ENCODE measurements around the gene TXNDC5.

DNA sequence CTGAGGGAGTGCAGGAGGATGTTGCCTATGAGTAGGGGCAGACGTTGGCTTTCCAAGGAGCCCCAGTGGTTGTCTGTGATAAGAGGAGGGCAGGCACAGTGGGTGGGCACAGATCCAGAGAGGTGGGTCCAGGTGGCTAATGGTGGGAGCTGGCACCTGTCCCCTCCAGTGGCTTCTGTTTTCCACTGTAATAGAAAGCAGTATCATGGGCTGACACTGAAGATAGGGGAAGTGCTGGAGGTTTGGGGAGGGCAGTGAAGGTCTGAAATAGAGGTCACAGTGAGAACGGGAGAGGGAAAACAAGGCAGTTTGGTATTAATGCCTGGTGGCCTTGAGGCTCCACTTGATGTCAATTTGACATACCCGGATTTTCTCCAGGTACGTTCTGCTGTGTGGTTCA, 10.5 kb upstream of the TXNDC5 start:
- no peak for TF ChIP-seq EZH2 (IDR thresholded peaks at IDR 0.05; ENCODE audit: borderline replicate concordance, low read length)
- TF ChIP-seq, protein P1, sequence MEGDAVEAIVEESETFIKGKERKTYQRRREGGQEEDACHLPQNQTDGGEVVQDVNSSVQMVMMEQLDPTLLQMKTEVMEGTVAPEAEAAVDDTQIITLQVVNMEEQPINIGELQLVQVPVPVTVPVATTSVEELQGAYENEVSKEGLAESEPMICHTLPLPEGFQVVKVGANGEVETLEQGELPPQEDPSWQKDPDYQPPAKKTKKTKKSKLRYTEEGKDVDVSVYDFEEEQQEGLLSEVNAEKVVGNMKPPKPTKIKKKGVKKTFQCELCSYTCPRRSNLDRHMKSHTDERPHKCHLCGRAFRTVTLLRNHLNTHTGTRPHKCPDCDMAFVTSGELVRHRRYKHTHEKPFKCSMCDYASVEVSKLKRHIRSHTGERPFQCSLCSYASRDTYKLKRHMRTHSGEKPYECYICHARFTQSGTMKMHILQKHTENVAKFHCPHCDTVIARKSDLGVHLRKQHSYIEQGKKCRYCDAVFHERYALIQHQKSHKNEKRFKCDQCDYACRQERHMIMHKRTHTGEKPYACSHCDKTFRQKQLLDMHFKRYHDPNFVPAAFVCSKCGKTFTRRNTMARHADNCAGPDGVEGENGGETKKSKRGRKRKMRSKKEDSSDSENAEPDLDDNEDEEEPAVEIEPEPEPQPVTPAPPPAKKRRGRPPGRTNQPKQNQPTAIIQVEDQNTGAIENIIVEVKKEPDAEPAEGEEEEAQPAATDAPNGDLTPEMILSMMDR (IDR thresholded peaks at IDR 0.05; ENCODE audit: low read length), result no peak

All from OCI-LY1 (cell line).